Lower lobe of right lung (tissue), 2 donors: ENCODE data around the gene RAB31. TPM values are rescaled to one million over a fixed set of nuclear protein-coding genes. Genes with fewer than 3 reads are reported as not detected.

ENCODE experiments used
- ATAC-seq, 2 donors: fragments of 200-7000 bp; cut with Tn5 transposase; one replicate each; pipeline ENCODE4 v1.9.1; 2020 to 2022; ENCODE audit warnings: mild to moderate bottlenecking in 2 of 2, moderate library complexity in 2 of 2
- DNase-seq: peaks from one replicate; pipeline ENCODE4 v3.0.0-alpha.2; 2020
- H3K27ac ChIP-seq: fragments of 200-600 bp; one replicate; pipeline ENCODE4 v1.8.0; 2022
- H3K27me3 ChIP-seq: fragments of 200-600 bp; one replicate; pipeline ENCODE4 v1.8.0; 2022; ENCODE audit warnings: low read depth
- H3K36me3 ChIP-seq: fragments of 200-600 bp; one replicate; pipeline ENCODE4 v1.8.0; 2022; ENCODE audit warnings: mild to moderate bottlenecking
- H3K4me1 ChIP-seq: fragments of 200-600 bp; one replicate; pipeline ENCODE4 v1.8.0; 2022
- H3K4me3 ChIP-seq: fragments of 200-600 bp; one replicate; pipeline ENCODE4 v1.8.0; 2022; ENCODE audit warnings: mild to moderate bottlenecking
- H3K9me3 ChIP-seq: fragments of 200-600 bp; one replicate; pipeline ENCODE4 v1.8.0; 2022
- intact Hi-C: fragments of 100-400 bp; cut with DNase I; formaldehyde crosslinking; loops from one replicate; pipeline ENCODE4 v1.11.0; 2022
- total RNA-seq: library from RNA; stranded (reverse); fragmentation: NEBNext Ultra II Directional; extraction: Animal tissue kit (Norgen Biotek cat#: 25700); gene quantifications from one replicate; pipeline ENCODE4 v1.2.1, GENCODE V29; 2021
- TF ChIP-seq, protein P1 (sequence below): fragments of 200-600 bp; IDR thresholded peaks from one replicate; pipeline ENCODE4 v1.8.0; 2022; ENCODE audit warnings: antibody characterized with exemption, mild to moderate bottlenecking
- donor health status: DM: no; HTN: yes; CAD: no; lungs with severe emphysema.

RAB31 gene
- total RNA-seq, 1 donor from 2014 or later, result 110 TPM

DNA sequence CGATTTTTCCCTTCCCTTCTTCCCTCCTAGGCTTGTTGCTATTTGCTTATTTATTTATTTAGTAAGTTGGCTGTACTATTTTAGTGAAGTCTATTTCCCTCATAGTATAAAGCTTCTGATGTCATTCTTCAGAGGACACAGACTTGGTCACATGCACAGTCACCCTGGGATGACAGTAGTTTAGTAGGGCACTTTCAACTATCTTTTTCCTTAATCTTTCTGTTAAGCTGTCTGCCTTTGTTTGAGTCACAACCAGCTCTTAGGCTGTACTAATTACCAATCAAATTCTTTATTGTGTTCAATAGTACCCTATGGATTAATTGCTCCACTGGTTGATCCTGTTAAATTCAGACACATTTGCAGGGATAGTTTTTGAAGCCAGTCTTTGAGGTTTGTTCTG is 26.9 kb upstream of the RAB31 start:
- Histone ChIP-seq H3K4me1 (peaks cover 21% of the 10 kb centered on the region), H3K27me3 (no peaks in the 10 kb centered on the region), H3K36me3 (no peaks in the 10 kb centered on the region), H3K27ac (no peak overlapping the region), H3K9me3 (no peaks in the 10 kb centered on the region), H3K4me3 (no peak overlapping the region)
- DNase-seq, result no peak
- no peak for ATAC-seq
- intact Hi-C loops, result no loop called here
- TF ChIP-seq, protein P1, sequence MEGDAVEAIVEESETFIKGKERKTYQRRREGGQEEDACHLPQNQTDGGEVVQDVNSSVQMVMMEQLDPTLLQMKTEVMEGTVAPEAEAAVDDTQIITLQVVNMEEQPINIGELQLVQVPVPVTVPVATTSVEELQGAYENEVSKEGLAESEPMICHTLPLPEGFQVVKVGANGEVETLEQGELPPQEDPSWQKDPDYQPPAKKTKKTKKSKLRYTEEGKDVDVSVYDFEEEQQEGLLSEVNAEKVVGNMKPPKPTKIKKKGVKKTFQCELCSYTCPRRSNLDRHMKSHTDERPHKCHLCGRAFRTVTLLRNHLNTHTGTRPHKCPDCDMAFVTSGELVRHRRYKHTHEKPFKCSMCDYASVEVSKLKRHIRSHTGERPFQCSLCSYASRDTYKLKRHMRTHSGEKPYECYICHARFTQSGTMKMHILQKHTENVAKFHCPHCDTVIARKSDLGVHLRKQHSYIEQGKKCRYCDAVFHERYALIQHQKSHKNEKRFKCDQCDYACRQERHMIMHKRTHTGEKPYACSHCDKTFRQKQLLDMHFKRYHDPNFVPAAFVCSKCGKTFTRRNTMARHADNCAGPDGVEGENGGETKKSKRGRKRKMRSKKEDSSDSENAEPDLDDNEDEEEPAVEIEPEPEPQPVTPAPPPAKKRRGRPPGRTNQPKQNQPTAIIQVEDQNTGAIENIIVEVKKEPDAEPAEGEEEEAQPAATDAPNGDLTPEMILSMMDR, result no peak

DNA sequence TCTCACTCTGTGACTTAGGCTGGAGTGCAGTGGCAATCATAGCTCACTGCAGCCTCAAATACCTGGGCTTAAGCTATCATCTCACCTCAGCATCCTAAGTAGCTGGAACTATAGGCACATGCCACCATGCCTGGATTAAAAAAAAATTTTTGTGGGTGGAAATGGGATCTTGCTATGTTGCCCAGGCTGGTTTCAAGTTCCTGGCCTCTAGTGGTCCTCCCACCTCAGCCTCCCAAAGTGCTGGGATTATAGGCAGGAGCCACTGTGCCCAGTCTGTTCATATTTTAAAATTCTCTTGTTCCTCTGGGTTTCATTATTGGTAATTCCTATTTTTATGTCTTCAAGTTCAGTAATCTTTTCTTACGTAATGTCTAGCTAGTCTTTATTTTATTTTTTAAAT is 25.5 kb upstream of the RAB31 start:
- Histone ChIP-seq H3K27ac (no peak overlapping the region), H3K36me3 (no peaks in the 10 kb centered on the region), H3K4me1 (peaks cover 21% of the 10 kb centered on the region), H3K4me3 (no peak overlapping the region), H3K27me3 (no peaks in the 10 kb centered on the region), H3K9me3 (no peaks in the 10 kb centered on the region)
- TF ChIP-seq, protein P1, result no peak
- no peak for ATAC-seq
- no peak for DNase-seq
- intact Hi-C loops, result no loop called here

DNA sequence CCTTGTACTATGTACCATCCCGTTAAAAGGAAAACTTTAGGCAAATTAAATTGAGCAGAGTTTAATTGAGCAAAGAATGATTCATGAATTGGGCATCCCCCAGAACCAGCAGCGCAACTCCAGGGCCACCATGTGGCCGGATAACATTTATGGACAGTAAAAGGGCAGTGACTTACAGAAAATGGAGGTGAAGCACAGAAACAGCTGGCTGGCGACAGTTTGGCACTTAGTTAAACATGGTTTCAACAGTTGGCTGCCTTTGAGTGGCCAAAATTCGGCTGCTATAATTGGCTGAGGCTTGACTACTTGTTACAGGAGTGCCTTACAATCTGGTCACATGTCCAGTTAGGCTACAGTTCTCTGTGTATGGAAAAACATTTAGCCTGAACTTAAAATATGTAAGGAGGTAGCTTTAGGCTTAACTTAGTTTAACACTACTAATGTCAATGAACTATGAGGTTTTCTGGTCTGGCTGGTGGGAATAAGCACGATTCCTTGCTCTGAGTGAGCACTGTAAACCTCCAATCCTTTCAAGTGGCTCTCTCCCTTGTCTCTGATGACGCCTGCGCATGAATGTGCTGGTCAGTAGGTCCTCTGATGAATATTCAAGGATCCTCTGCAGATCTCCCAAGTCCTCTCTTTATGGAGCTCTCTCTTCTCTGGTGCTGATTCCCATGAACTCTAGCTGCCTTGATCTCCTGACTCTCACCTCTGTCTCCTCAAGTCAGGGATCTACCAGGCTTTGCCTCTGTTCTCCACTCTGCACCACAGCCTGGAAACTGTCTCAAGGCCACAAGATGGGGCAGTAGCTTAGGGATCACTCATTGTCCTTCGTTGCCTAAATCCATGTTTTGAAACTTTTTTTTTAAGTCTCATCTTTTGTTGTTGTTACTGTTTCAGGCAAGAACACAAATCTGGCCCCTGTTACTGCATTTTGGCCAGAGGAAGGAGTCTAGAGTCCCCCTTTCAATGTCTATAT is 24.4 kb upstream of the RAB31 start:
- Histone ChIP-seq H3K36me3 (no peaks in the 10 kb centered on the region), H3K27me3 (no peaks in the 10 kb centered on the region), H3K4me3 (no peak overlapping the region), H3K27ac (peak overlapping the region; percentile 70), H3K9me3 (no peaks in the 10 kb centered on the region), H3K4me1 (peaks cover 21% of the 10 kb centered on the region)
- intact Hi-C loops, result no loop called here
- TF ChIP-seq, protein P1, result peak; percentile 36
- DNase-seq (no peak), ATAC-seq (peak; percentile 76 to 81)

DNA sequence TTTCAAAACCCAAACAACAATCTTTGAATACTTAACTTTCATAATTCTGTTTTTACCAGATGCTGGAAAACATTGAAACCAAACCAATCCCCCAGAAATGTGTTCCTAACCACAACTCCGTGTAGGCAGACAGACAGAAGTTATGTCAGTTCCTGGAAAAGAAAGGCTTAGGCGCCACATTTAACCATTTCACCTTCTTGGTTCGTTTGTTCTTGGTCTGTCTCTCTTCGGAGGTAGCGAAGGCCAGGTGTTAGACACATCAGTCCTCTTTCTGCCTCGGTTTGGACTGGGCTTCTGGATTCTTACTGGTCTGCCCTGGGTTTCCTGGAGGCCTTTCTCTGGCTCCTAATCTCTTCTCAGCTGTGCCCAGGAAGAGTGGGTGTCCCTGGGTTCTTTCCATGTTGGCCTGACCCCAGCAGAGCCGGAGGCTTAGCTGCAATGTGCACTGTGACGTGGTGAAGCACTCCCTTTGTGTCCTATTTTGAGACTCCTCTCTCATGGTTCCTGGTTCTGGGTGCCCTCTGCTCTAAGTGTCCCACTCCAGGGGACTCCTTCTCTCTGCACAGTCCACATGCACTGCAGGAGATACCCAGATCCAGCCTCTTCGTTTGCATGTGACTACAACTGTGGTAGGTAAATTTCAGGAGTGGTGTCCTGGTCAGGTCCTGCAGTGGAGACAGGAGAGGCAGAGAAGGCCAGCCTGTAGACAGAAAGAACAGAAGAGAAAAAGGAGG is 23.1 kb upstream of the RAB31 start:
- H3K27me3 ChIP-seq, result no peaks in the 10 kb centered on the region
- no peaks in the 10 kb centered on the region for H3K9me3 ChIP-seq
- ATAC-seq, result peak; percentile 70 to 80
- peak overlapping the region; percentile 70 for H3K27ac ChIP-seq
- H3K4me3 ChIP-seq, result no peak overlapping the region
- peaks cover 21% of the 10 kb centered on the region for H3K4me1 ChIP-seq
- no peaks in the 10 kb centered on the region for H3K36me3 ChIP-seq
- TF ChIP-seq, protein P1, result no peak
- intact Hi-C loops, result no loop called here
- DNase-seq, result no peak

DNA sequence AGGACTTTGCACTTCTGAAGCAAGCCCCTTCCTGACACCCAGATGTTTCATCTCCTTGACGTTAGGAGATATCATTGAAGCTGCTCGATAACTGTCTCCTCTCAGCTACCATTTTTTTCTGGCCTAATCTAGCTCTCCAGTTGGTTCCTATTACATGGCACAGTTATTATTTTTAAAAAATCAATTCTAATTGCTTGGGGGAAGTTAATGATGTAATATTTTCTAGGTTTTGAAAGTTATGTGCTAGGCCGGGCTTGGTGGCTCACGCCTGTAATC is 22.5 kb upstream of the RAB31 start:
- H3K36me3 ChIP-seq, result no peaks in the 10 kb centered on the region
- H3K9me3 ChIP-seq, result no peaks in the 10 kb centered on the region
- DNase-seq (no peak), ATAC-seq (no peak)
- no peaks in the 10 kb centered on the region for H3K27me3 ChIP-seq
- intact Hi-C loops, result no loop called here
- no peak overlapping the region for H3K4me3 ChIP-seq
- H3K27ac ChIP-seq, result peak overlapping the region; percentile 70
- TF ChIP-seq, protein P1, result no peak
- H3K4me1 ChIP-seq, result peaks cover 21% of the 10 kb centered on the region
